GM13976 (cell line): ENCODE results near the gene PRRX2.

Experiments
- DNase-seq: peaks from one replicate; pipeline ENCODE4 v3.0.0; 2012; ENCODE audit warnings: low spot score
- CTCF ChIP-seq: IDR thresholded peaks from 2 replicates; pipeline ENCODE4 v1.5.1; 2012; ENCODE audit warnings: borderline replicate concordance, mild to moderate bottlenecking; ENCODE audit not compliant: insufficient read depth; ENCODE audit errors: extremely low read depth, missing control alignments, control extremely low read depth
- in situ Hi-C: fragments of 300-500 bp; cut with MboI; formaldehyde crosslinking; loops from one replicate; pipeline ENCODE4 v1.12.0; 2022; ENCODE audit warnings: low sequenced_read_pairs, mixed read lengths, inconsistent platforms; ENCODE audit not compliant: unreplicated experiment

The PRRX2 gene

DNA sequence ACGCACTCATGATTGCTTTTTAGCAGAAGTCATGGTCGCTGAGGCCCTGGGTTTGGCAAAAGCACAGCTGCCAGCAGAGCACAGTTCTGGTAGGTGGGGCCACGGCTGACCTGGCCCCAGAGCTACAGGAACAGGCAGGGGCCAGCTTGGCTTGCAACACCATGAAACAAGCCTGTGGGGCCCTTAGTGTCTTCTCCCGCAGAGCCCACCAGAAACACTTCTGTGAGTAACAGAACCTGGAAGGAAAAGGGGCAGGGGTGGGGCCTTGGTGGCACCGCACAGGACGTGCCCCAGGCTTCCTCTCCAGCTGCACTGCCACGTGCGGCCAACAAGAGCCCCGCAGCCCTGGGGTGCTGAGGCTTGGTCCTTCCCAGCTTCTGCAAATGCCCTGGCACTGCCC is 28.3 kb upstream of the PRRX2 start:
- in situ Hi-C loops: no loop called here
- no peak for TF ChIP-seq CTCF
- no peak for DNase-seq

- DNase-seq: no peak
- in situ Hi-C loops: no loop called here
- no peak for TF ChIP-seq CTCF
These were observed 27.6 kb upstream of the PRRX2 start for GRCh38 chr9:129637673-129638439.

DNA sequence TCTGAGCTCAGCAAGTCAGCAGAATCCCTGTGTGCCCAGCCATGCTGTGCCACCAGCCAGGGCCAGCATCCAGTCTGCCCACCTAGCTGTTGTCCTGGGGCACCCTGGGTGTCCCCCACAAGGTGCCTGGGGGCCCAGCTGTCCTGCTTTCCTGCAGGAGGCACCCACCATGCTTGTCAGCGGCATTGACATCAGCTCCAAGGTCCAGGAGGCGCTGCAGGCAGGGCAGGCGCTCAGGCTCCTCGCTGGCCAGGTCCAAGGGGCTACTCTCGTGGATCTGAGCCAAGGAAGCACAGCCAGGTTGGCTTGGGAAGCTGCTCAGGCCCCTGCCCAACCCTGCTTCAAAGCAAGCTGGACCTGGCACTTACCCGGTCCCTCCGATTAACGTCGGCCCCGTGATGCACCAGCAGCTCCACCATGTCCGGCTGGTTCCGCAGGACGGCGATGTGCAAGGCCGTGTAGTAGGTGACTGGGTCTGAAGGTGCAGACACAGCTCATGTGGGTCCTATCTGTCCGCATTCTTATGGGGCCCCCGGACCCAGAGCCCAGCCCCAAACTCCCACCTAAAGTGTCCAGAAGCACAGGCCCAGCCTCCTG is 26.3 kb upstream of the PRRX2 start:
- no peak for TF ChIP-seq CTCF
- in situ Hi-C loops: no loop called here
- no peak for DNase-seq

GRCh38 chr9:129639756-129640085 is 25.7 kb upstream of the PRRX2 start:
- TF ChIP-seq CTCF: no peak
- DNase-seq: no peak
- in situ Hi-C loops: loop anchor here (10.0 kb wide), 1 partner anchor 145 kb away; no protein-coding TSS in a partner anchor

- in situ Hi-C loops: loop anchor here (10.0 kb wide), 1 partner anchor 145 kb away; no protein-coding TSS in a partner anchor
- TF ChIP-seq CTCF: no peak
- DNase-seq: no peak
These were observed 25.2 kb upstream of the PRRX2 start for GRCh38 chr9:129640086-129640870.

GRCh38 chr9:129640871-129641749 is 24.3 kb upstream of the PRRX2 start:
- in situ Hi-C loops: loop anchor here (10.0 kb wide), 1 partner anchor 144 kb away; no protein-coding TSS in a partner anchor
- TF ChIP-seq CTCF: no peak
- DNase-seq: peak; percentile 55
